Embryonic facial prominence (tissue), 1 donor: ENCODE measurements around the gene C22orf31.
A peak's percentile ranks its signal among the peaks of the same experiment; 100 is the strongest.
"Not testable (repeated sequence)": the region's sequence is repeated elsewhere in the genome, so short reads cannot be mapped to it uniquely, and the experiment has no call there.

Experiments used
- DNase-seq: peaks from one replicate; pipeline ENCODE4 v3.0.0-alpha.2; 2016; ENCODE audit errors: extremely low spot score

C22orf31 gene

GRCh38 chr22:29061773-29062172 is at the start of gene C22orf31:
C22orf31 (minus strand) TSS chr22:29061831; CDS start chr22:29061792, 39 bp downstream.
- no peak for DNase-seq

DNA sequence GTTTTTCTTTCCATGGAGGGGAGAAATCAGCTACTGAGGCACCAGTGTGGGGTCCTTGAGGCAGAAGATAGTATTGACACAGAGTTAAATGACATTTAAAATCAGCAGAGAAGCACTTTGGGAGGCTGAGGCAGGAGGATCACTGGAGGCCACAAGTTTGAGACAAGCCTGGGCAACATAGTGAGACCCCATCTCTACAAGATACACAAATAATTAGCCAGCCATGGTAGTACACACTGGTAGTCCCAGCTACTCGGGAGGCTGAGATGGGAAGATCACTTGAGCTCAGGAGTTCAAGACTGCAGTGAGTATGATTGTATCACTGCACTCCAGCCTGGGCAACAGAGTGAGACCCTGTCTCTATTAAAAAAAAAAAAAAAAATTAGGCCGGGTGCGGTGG is 49.3 kb upstream of the C22orf31 start:
- DNase-seq: no peak

DNA sequence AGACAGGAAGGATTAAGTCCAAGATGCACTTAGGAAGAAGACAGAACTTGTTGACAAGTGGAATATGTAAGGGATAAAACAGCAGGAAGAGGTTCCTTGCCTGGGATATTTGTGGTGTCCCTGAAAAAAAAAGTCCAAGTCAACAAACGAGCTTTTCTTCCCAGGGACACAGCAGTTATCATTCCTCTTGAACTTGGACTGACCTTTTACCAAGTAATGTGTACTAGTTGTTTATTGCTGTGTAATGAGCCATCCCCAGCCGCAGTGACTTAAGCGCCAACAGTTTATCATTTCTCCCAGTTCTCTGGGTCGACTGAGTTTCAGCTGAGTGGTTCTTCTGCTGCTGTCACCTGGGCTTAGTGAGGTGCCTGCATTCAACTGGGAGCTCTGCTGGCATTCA is 48.2 kb upstream of the C22orf31 start:
- DNase-seq: no peak

GRCh38 chr22:29108137-29108536 is 46.5 kb upstream of the C22orf31 start:
- DNase-seq: no peak

- no peak for DNase-seq
Measured at GRCh38 chr22:29106839-29107238, 45.2 kb upstream of the C22orf31 start.

GRCh38 chr22:29105468-29105867 is 43.8 kb upstream of the C22orf31 start:
- DNase-seq: no peak

- DNase-seq: no peak
Measured at GRCh38 chr22:29103121-29103520, 41.5 kb upstream of the C22orf31 start.

- DNase-seq: no peak
Measured at GRCh38 chr22:29102300-29102699, 40.7 kb upstream of the C22orf31 start.

GRCh38 chr22:29098296-29098695 is 36.7 kb upstream of the C22orf31 start:
- DNase-seq: no peak

DNA sequence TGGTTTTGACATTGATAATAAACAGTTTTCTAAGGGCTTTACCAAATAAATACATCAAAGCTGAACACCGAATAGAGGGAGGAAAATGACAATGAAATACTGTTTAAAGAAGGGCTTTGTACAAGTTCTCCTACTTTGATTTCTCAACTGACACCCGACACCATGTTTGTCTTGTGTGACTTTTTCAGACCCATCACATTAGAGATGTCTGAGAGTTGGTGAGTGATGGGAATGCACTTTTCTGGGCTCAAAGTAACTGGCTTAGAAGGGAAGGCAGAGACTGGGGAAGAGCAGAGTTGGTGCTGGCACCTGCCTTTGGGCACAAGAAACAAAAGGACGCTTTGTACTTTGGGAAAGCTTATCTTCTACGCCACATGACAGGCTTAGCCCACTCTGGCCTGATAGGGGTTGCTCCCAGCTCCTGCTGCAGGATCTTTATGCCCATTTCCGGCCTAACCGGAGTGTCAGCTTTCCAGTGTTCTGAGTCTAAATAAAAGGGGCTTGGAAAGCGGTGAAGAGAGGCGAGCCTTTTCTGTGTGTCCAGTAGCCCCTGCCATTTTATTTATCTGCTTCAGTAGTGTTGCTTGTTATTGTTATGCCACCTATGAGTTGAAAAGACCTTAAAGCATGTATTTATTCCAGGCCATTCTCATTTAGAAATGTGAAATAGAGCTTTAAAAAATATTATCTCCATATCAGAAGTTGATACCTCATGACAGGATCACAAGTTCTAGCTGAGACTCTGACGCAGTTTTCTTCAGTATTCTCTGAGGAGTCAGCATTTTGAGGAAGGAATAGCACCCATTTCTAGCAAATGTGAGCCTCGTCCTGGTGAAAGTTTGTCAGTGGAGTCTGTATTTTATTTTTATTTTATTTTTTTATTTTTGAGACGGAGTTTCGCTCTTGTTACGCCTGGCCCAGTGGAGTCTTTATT is 35.4 kb upstream of the C22orf31 start:
- no peak for DNase-seq

GRCh38 chr22:29095459-29095858 is 33.8 kb upstream of the C22orf31 start:
- DNase-seq: no peak

DNA sequence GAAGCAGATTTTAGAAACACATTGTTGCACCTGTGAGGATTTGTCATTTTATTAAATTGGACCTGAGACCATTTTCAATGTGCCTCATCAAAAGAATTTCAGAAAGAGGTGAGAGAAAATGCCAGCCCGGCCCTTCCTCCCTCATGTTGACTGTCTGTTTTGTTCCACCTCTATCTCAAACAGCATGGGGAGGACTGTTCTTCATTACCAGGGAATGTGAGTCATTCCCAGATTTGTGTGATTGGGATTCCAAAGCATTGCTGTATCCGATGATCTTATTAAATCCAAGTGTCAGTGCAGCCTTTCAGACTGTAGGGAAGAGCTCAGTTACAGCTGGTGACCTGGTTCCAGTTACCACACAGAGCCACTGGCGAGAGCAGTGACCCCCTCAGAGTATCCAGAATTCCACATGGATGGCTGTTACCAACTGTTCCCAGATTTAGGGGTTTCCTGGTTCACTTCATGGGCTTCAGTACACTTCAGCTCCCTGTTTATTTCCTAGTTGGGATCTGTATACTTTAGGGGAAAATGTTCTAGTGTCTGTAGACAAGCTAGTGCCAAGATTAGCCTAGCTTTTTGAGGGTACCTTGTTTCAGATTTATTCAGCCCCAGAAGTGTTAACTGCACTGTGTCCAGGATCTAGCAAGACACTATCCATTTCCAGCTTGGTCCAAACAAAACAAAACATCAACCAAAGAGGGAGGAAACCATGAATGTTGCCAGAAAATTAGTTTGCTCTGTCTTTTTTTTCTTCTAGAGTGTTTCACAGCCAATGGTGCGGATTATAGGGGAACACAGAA is 32.1 kb upstream of the C22orf31 start:
- peak; percentile 54 for DNase-seq

- DNase-seq: no peak
Measured at GRCh38 chr22:29093030-29093429, 31.4 kb upstream of the C22orf31 start.

DNA sequence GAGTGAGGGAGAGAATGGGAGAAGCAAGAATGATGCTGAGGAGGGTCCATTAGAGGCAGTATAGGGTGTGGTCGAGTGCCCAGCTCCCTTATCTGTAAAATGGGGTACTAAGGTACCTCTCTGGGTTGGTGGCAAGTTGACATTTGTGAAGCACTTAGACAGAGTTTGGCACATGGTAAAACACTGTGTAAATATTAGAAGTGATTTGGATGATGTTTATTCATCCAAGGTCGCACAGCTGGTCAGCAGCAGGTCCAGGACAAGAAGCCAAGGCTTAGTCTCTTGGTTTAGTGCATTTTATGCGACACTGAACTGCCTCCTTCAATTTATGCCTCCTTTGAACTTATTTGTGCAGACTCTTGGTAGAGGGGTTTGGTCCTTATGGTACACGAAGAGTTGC is 30.6 kb upstream of the C22orf31 start:
- DNase-seq: no peak

DNA sequence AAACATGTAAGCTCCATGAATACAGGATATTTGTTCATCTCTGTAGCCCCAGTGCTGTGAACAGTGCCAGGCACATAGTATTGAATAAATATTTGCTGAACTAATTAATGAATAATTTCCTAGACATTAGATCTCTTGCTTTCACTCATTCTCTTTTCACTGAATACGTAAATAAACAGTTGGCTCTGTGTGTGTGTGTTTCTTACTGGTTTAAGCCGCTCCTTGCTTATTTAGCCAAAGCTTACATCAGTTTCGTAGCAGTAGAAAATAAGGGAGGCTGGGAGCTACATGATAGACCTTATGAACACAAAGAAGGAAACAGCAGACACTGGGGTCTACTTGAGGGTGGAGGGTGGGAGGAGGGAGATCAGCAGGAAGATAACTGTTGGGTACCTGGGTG is 28.4 kb upstream of the C22orf31 start:
- no peak for DNase-seq

DNA sequence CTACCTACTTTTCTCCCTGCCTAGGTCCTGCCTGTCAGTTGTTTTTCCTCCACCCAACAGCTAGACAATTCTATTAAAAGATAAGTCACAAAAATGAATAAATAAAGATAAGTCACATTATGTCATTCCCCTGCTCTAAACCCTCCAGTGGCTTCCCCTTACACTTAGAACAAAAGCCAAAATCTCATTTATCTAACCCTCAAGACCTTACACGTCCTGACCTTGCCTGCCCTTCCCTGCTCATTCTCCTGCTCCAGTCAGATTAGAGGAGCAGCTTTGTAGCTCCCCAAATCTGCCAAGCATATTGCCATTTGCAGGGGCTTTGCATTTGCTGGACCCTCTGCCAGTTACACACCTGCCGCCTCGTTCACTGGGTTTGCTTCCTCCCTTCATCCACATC is 27.9 kb upstream of the C22orf31 start:
- no peak for DNase-seq

DNA sequence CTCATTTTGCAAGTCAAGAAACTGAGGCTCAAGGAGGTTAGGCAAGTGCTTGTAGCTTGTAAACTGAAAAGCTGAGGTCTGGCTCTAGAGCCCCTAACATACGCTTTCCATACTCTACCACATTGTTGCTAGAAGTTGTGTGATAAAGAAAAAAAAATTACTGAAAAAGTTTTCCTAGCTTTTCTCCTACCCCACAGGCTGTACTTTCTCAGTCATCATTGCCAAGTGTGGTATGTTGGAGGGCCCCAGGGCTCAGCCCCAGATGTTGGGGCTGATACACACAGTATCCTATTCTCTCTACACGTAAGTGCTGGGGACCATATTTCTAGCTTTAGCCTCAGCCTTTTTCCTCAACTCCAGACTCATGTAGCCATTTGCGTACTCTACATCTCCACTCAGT is 27.2 kb upstream of the C22orf31 start:
- no peak for DNase-seq

DNA sequence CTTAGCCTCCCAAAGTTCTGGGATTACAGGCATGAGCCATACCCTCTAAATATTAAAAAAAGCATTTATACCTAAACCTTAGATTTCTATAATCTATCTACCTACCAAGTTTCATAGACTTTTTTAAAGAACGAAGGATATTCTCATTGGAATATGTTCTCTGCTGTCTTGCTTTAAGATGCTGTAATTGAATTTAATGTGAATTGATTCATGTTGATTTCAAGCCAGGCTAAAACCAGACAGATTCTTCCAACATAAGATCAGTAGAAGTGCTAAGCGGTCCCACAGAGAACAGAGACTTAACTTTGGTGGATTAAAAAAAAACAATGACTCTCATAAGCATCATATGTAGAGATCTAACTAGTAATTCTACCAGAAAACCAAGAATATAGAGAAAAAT is 25.4 kb upstream of the C22orf31 start:
- no peak for DNase-seq

GRCh38 chr22:29083933-29084591 is 22.4 kb upstream of the C22orf31 start:
- DNase-seq: no peak

GRCh38 chr22:29083576-29083932 is 21.9 kb upstream of the C22orf31 start:
- DNase-seq: not testable (repeated sequence)

DNA sequence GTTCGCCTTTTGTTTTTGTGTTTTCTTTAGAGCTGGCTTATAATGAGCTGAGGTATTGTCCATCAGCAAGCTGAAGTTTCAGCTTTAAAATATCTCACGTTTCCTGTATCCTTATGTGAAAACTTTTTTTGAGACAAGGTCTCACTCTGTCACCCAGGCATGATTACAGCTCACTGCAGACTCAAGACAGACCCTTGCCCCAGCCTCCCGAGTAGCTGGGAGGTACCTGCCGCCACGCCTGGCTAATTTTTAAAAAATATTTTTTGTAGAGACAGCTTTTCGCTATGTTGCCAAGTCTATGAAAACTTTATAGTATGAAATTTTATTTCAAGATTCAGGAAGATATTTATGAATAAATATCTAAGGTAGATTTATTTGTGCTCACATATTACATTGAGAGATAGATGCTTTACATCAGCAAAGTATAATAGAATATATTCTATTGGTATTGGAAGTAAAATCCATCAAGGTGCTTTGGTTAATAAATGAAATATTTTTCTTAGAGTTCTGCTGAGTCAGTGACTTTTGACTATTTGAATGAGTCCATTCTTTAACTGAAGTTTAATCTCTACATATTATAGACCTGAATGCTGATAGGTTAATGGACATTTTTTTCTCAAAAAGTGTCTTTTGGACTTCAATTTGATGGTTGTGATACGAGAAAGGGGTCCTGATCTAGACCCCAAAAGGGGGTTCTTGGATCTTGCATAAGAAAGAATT is 21.4 kb upstream of the C22orf31 start:
- no peak for DNase-seq
